Measurements from ENCODE around the gene HSCB. TPM values are rescaled to one million over a fixed set of nuclear protein-coding genes. Genes with fewer than 3 reads are reported as not detected.
"Not testable (repeated sequence)": the region's sequence is repeated elsewhere in the genome, so short reads cannot be mapped to it uniquely, and the experiment has no call there.

The HSCB gene
- total RNA-seq, 1 donor from 2014 or later, result 9.6 TPM

DNA sequence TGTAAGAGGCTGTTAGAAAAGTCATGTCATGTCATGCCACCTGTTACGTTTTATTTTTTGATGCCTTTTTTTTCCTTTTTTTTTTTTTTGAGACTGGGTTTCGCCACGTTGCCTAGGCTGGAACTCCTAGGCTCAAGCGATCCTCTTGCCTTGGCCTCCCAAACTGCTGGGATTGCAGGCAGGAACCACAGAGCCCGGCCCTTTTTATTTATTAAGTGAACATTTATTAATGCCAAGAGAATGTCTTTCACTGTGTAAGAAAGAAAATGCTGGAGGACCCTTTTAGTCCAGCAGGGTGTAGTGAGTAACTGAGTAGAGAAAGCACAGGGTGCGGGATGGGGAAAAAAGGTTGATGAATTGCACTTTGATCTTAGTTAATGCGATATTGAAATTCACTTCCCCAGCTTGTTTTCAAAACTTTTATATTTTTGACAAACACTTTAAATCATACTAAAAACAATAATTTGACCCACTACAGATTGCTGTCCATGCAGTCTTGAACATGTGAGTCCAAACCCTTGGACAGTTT lies 60.8 kb downstream of the HSCB start:
- DNase-seq (ENCODE audit: missing footprints), result no peak
- no peak for ATAC-seq
- intact Hi-C loops (cut with DNase I), result no loop called here

DNA sequence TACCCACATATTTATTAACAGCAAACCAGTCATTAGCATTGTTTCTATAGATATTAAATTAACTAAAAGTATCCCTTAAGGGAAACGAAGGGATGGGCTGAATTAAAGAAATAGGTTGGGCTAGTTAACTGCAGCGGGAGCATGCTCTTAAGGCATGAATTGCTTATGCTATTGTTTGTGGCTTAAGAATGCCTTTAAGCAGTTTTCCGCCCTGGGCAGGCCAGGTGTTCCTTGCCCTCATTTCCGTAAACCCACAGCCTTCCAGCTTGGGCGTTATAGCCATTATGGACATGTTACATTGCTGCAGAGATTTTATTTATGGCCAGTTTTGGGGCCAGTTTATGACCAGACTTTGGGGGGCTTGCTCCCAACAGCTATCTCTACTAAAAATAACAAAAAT lies 63.6 kb downstream of the HSCB start:
- intact Hi-C loops (cut with DNase I); ATAC-seq; DNase-seq (ENCODE audit: missing footprints): not testable (repeated sequence)

Other genes starting within 250 kb of the HSCB start
- gene TTC28, start 62.2 kb upstream of the HSCB start, total RNA-seq, result 10.4 TPM
- gene CHEK2, start 219 bp upstream of the HSCB start, total RNA-seq, result 1.9 TPM
- gene CCDC117, start 30.7 kb downstream of the HSCB start, total RNA-seq, result 11.4 TPM
- 71.8 TPM for gene XBP1, start 58.5 kb downstream of the HSCB start, total RNA-seq
- 5.4 TPM for gene ZNRF3, start 141.5 kb downstream of the HSCB start, total RNA-seq

Measured in Right ventricle myocardium inferior (tissue), 1 donor.